HepG2 (cell line): Measurements from ENCODE around the gene TIMM13. TPM values are rescaled to one million over a fixed set of nuclear protein-coding genes. Genes with fewer than 3 reads are reported as not detected.

Experiments
- AGO1 ChIP-seq: fragments of 200-400 bp; formaldehyde crosslinking; IDR thresholded peaks from 2 replicates; pipeline ENCODE4 v1.6.1; 2017; ENCODE audit warnings: mild to moderate bottlenecking, low read depth, low read length, moderate library complexity; ENCODE audit not compliant: poor library complexity, severe bottlenecking
- ATF1 ChIP-seq: IDR thresholded peaks from 2 replicates; pipeline ENCODE4 v1.6.1; 2016; ENCODE audit warnings: mild to moderate bottlenecking, control low read depth
- KLF6 ChIP-seq: IDR thresholded peaks from 2 replicates; pipeline ENCODE4 v1.8.0; 2016; ENCODE audit warnings: missing biosample characterization, missing genetic modification reagents
- SOX13 ChIP-seq, 3 experiments: fragments of 450-650 bp in 1 of 3; sonication (generic) in 1 of 3; formaldehyde crosslinking in 1 of 3; IDR thresholded peaks in 2 of 3; conservative IDR thresholded peaks in 1 of 3; 2 replicates each; pipeline versions ENCODE4 v1.5.0 to v1.6.1; 2016 to 2020; ENCODE audit warnings: antibody characterized with exemption in 1 of 3, mild to moderate bottlenecking in 1 of 3, missing compliant biosample characterization in 1 of 3, missing genetic modification reagents in 1 of 3, moderate library complexity in 1 of 3
- SP1 ChIP-seq, 2 experiments: fragments of 450-650 bp in 1 of 2; sonication (generic) in 1 of 2; formaldehyde crosslinking in 1 of 2; IDR thresholded peaks; 2 replicates each; pipeline versions ENCODE4 v1.4.0 to v1.6.1; 2016 to 2020; ENCODE audit warnings: missing genetic modification reagents in 1 of 2
- XBP1 ChIP-seq: sonication (generic); formaldehyde crosslinking; IDR thresholded peaks from 2 replicates; pipeline ENCODE4 v1.5.0; 2020; ENCODE audit warnings: missing genetic modification reagents
- ZBTB21 ChIP-seq: sonication (generic); formaldehyde crosslinking; IDR thresholded peaks from 2 replicates; pipeline ENCODE4 v1.4.0; 2020; ENCODE audit warnings: missing genetic modification reagents
- ZFX ChIP-seq: sonication (generic); formaldehyde crosslinking; IDR thresholded peaks from 2 replicates; pipeline ENCODE4 v1.4.0; 2020; ENCODE audit warnings: mild to moderate bottlenecking, low read depth, missing genetic modification reagents, moderate library complexity
- ZNF121 ChIP-seq: sonication (generic); formaldehyde crosslinking; IDR thresholded peaks from 2 replicates; pipeline ENCODE4 v1.5.0; 2020; ENCODE audit warnings: mild to moderate bottlenecking, missing genetic modification reagents
- ZNF124 ChIP-seq: sonication (generic); formaldehyde crosslinking; IDR thresholded peaks from 2 replicates; pipeline ENCODE4 v1.4.0; 2020; ENCODE audit warnings: missing genetic modification reagents
- ZNF431 ChIP-seq: sonication (generic); formaldehyde crosslinking; IDR thresholded peaks from 2 replicates; pipeline ENCODE4 v1.9.0; 2022; ENCODE audit warnings: missing genetic modification reagents, low read depth, mild to moderate bottlenecking, borderline replicate concordance
- ZNF75D ChIP-seq: sonication (generic); formaldehyde crosslinking; IDR thresholded peaks from 2 replicates; pipeline ENCODE4 v1.8.1; 2023; ENCODE audit warnings: missing genetic modification reagents, mild to moderate bottlenecking, borderline replicate concordance
- ZNF883 ChIP-seq: sonication (generic); formaldehyde crosslinking; IDR thresholded peaks from 2 replicates; pipeline ENCODE4 v1.5.1; 2020; ENCODE audit warnings: mild to moderate bottlenecking, missing genetic modification reagents; ENCODE audit errors: not compliant biosample characterization
- ZNF891 ChIP-seq: sonication (generic); formaldehyde crosslinking; IDR thresholded peaks from 2 replicates; pipeline ENCODE4 v1.5.0; 2020; ENCODE audit warnings: mild to moderate bottlenecking, missing genetic modification reagents
- ZSCAN12 ChIP-seq: sonication (generic); formaldehyde crosslinking; IDR thresholded peaks from 2 replicates; pipeline ENCODE4 v1.9.0; 2021; ENCODE audit warnings: mild to moderate bottlenecking, missing genetic modification reagents
- ZSCAN30 ChIP-seq: sonication (generic); formaldehyde crosslinking; IDR thresholded peaks from 2 replicates; pipeline ENCODE4 v1.5.0; 2020; ENCODE audit warnings: mild to moderate bottlenecking, missing genetic modification reagents
- polyA plus RNA-seq, 8 experiments: library from polyadenylated mRNA; depleted of rRNA in 3 of 8; stranded (reverse) in 7 of 8; unstranded in 1 of 8; fragments of >200 nt; fragmentation: Illumina TruSeq in 4 of 8; extraction: Trizol in 4 of 8; gene quantifications; 2 replicates each; pipeline versions ENCODE4 v1.2.1 to v1.2.3, GENCODE V29; 2011 to 2016; ENCODE audit warnings: low read depth in 4 of 8, missing spikeins in 1 of 8, mixed read lengths in 1 of 8; ENCODE audit not compliant: insufficient read depth in 1 of 8
- total RNA-seq, 5 experiments: library from RNA; depleted of rRNA; stranded (reverse); fragments of >200 nt; fragmentation: Illumina TruSeq; extraction: Trizol; gene quantifications; 2 replicates each; pipeline ENCODE4 v1.2.3, GENCODE V29; 2016; ENCODE audit warnings: low read depth in 1 of 5
- TF ChIP-seq, protein P1 (sequence below): sonication (generic); formaldehyde crosslinking; IDR thresholded peaks from 2 replicates; pipeline ENCODE4 v1.4.0; 2020; ENCODE audit warnings: missing genetic modification reagents
- TF ChIP-seq, protein P2 (sequence below): IDR thresholded peaks from 2 replicates; pipeline ENCODE4 v1.6.1; 2016; ENCODE audit warnings: missing compliant biosample characterization, missing genetic modification reagents, borderline replicate concordance
- TF ChIP-seq, protein P3 (sequence below), 2 experiments: sonication (generic) in 1 of 2; formaldehyde crosslinking in 1 of 2; IDR thresholded peaks; 2 replicates each; pipeline versions ENCODE4 v1.4.0 to v1.6.1; 2018 to 2020; ENCODE audit warnings: missing genetic modification reagents in 2 of 2, borderline replicate concordance in 1 of 2, low read depth in 1 of 2, mild to moderate bottlenecking in 1 of 2, missing biosample characterization in 1 of 2
- TF ChIP-seq, protein P4 (sequence below): sonication (generic); formaldehyde crosslinking; IDR thresholded peaks from 2 replicates; pipeline ENCODE4 v1.4.0; 2020; ENCODE audit warnings: low read depth, mild to moderate bottlenecking, missing genetic modification reagents
- TF ChIP-seq, protein P5 (sequence below): IDR thresholded peaks from 2 replicates; pipeline ENCODE4 v1.6.1; 2016

Gene TIMM13
- total and polyA plus RNA-seq, 2 of the 13 experiments (the other 11 are each of a cell fraction or from before 2014, with no cell fraction given), result 48.4 to 108 TPM

DNA sequence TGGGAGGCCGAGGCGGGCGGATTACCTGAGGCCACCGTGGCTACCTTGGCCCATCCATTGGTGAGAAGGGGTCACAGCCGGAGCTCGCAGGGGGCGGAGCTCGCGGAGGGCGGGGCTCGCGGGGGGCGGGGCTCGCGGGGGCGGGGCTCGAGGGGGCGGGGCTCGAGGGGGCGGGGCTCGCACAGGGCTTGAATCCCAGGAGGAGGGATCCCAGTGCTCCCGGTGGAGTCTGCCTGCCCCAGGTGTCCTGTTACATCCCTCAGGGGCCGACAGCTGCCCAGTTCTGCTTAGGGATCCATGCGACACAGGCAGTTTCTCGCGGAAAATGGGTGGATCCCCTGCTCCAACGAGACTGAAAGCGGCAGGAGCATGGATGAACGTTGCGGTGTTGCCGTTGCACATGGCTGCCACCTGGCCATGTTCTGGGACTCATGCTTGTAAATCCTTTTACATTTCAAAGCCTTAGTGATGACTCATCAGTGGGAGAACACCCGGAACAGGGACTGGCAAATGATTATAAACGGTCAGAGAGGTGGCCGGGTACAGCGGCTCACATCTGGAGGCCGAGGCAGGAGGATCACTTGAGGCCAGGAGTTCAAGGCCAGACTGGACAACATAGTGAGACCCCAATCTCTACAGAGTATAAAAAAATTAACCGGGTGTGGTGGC, 42.2 kb downstream of the TIMM13 start (continued):
- 0 out of 2 replicates have a peak, but pooled peaks have one; percentile 55 for TF ChIP-seq ZNF75D (CRISPR knock-in tag)
- TF ChIP-seq ZFX (CRISPR knock-in tag), result peak; percentile 14; the same call in 1 of the 2 replicates
- TF ChIP-seq ZSCAN12 (CRISPR knock-in tag), result no peak
- TF ChIP-seq ZNF124, result no peak
- TF ChIP-seq, protein P1, sequence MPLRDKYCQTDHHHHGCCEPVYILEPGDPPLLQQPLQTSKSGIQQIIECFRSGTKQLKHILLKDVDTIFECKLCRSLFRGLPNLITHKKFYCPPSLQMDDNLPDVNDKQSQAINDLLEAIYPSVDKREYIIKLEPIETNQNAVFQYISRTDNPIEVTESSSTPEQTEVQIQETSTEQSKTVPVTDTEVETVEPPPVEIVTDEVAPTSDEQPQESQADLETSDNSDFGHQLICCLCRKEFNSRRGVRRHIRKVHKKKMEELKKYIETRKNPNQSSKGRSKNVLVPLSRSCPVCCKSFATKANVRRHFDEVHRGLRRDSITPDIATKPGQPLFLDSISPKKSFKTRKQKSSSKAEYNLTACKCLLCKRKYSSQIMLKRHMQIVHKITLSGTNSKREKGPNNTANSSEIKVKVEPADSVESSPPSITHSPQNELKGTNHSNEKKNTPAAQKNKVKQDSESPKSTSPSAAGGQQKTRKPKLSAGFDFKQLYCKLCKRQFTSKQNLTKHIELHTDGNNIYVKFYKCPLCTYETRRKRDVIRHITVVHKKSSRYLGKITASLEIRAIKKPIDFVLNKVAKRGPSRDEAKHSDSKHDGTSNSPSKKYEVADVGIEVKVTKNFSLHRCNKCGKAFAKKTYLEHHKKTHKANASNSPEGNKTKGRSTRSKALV (CRISPR knock-in tag), result no peak
- TF ChIP-seq SOX13 (IDR thresholded peaks at IDR 0.05), result no peak
- TF ChIP-seq SOX13 (CRISPR knock-in tag; conservative IDR thresholded peaks at IDR 0.05 in 1 of 2, IDR thresholded peaks at IDR 0.05 in 1 of 2), result 0 out of 4 replicates have a peak, but pooled peaks of 1 of the 2 experiments have one; percentile 7
- TF ChIP-seq AGO1, result no peak
- TF ChIP-seq, protein P2, sequence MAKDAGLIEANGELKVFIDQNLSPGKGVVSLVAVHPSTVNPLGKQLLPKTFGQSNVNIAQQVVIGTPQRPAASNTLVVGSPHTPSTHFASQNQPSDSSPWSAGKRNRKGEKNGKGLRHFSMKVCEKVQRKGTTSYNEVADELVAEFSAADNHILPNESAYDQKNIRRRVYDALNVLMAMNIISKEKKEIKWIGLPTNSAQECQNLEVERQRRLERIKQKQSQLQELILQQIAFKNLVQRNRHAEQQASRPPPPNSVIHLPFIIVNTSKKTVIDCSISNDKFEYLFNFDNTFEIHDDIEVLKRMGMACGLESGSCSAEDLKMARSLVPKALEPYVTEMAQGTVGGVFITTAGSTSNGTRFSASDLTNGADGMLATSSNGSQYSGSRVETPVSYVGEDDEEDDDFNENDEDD (CRISPR knock-in tag), result peak; percentile 45; the same call in 1 of the 2 replicates
- TF ChIP-seq KLF6 (CRISPR knock-in tag), result peak; percentile 47; the same call in 1 of the 2 replicates
- TF ChIP-seq ZNF121 (CRISPR knock-in tag), result peak; percentile 99
- peak; percentile 79; the same call in 1 of the 2 replicates for TF ChIP-seq XBP1 (CRISPR knock-in tag)
- TF ChIP-seq, protein P3, sequence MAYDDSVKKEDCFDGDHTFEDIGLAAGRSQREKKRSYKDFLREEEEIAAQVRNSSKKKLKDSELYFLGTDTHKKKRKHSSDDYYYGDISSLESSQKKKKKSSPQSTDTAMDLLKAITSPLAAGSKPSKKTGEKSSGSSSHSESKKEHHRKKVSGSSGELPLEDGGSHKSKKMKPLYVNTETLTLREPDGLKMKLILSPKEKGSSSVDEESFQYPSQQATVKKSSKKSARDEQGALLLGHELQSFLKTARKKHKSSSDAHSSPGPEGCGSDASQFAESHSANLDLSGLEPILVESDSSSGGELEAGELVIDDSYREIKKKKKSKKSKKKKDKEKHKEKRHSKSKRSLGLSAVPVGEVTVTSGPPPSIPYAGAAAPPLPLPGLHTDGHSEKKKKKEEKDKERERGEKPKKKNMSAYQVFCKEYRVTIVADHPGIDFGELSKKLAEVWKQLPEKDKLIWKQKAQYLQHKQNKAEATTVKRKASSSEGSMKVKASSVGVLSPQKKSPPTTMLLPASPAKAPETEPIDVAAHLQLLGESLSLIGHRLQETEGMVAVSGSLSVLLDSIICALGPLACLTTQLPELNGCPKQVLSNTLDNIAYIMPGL (CRISPR knock-in tag; IDR thresholded peaks at IDR 0.05; ENCODE audit: borderline replicate concordance in 1 of 2, low read depth in 1 of 2), result peak in 1 of 2 experiments; percentile 42; a peak in 1 of 4 replicates
- TF ChIP-seq, protein P4, sequence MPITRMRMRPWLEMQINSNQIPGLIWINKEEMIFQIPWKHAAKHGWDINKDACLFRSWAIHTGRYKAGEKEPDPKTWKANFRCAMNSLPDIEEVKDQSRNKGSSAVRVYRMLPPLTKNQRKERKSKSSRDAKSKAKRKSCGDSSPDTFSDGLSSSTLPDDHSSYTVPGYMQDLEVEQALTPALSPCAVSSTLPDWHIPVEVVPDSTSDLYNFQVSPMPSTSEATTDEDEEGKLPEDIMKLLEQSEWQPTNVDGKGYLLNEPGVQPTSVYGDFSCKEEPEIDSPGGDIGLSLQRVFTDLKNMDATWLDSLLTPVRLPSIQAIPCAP (CRISPR knock-in tag), result no peak
- TF ChIP-seq, protein P5, sequence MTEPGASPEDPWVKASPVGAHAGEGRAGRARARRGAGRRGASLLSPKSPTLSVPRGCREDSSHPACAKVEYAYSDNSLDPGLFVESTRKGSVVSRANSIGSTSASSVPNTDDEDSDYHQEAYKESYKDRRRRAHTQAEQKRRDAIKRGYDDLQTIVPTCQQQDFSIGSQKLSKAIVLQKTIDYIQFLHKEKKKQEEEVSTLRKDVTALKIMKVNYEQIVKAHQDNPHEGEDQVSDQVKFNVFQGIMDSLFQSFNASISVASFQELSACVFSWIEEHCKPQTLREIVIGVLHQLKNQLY, result no peak
- TF ChIP-seq ZNF883 (CRISPR knock-in tag), result no peak
- no peak for TF ChIP-seq ZSCAN30 (CRISPR knock-in tag)
- TF ChIP-seq ZNF431, result no peak
- no peak for TF ChIP-seq ZNF891 (CRISPR knock-in tag)
- TF ChIP-seq SP1 (IDR thresholded peaks at IDR 0.05), result no peak
- TF ChIP-seq SP1 (CRISPR knock-in tag; IDR thresholded peaks at IDR 0.05), result peak; percentile 39; the same call in 1 of the 2 replicates
- TF ChIP-seq ZBTB21 (CRISPR knock-in tag), result no peak
- TF ChIP-seq ATF1 (CRISPR knock-in tag), result no peak
